HCT116 (cell line): ENCODE measurements around the gene GRIK4. TPM values are rescaled to one million over a fixed set of nuclear protein-coding genes. Genes with fewer than 3 reads are reported as not detected.

ENCODE experiments used
- ATAC-seq: fragments of 200-7000 bp; cut with Tn5 transposase; 2 replicates; pipeline ENCODE4 v1.9.1; 2020; ENCODE audit warnings: mild to moderate bottlenecking, moderate library complexity
- BruUV-seq: library from RNA; stranded (reverse); fragments of 400-500 nt; replicated peaks from 2 replicates; lab custom pipeline; 2021; lab: Mats Ljungman, UMichigan
- CTCF ChIA-PET: fragments of 300-600 bp; sonication (Branson Sonifier 250); formaldehyde crosslinking; loops from one replicate; lab custom pipeline; 2021; ENCODE audit warnings: antibody characterized with exemption; lab: Charles Lee
- POLR2A ChIA-PET: fragments of 300-600, 350-600 bp; sonication (Branson Sonifier 250); formaldehyde crosslinking; loops from one replicate; lab custom pipeline; 2021; ENCODE audit warnings: antibody characterized with exemption; lab: Charles Lee
- RAD21 ChIA-PET, 2 experiments: fragments of 300-600 bp; sonication (Branson Sonifier 250); formaldehyde crosslinking; loops; one replicate each; lab custom pipeline; 2023; ENCODE audit warnings: low total read pairs in 2 of 2; ENCODE audit not compliant: uncharacterized antibody in 2 of 2, unreplicated experiment in 2 of 2, low non-redundant PET in 1 of 2; lab: Charles Lee
- DNase-seq: peaks from one replicate; pipeline ENCODE4 v3.0.0-alpha.2; 2010; ENCODE audit warnings: low read depth, low spot score
- H2AFZ ChIP-seq: fragments of 200-600 bp; shearing (Covaris generic), sonication (generic); 2 replicates; pipeline ENCODE4 v1.6.1; 2017; ENCODE audit warnings: low read depth, mixed run types, mixed read lengths, antibody characterized with exemption, low read length; ENCODE audit not compliant: poor library complexity, severe bottlenecking
- H3K27ac ChIP-seq: 2 replicates; pipeline ENCODE4 v1.5.1; 2012; ENCODE audit warnings: low read depth, low read length
- H3K27me3 ChIP-seq: fragments of 200-600 bp; sonication (generic); 2 replicates; pipeline ENCODE4 v1.6.1; 2016; ENCODE audit warnings: mixed run types, low read length, mixed read lengths; ENCODE audit not compliant: insufficient read depth
- H3K36me3 ChIP-seq, 2 experiments: fragments of 200-500 bp in 1 of 2; fragments of 200-600 bp in 1 of 2; sonication (Bioruptor generic) in 1 of 2; sonication (generic) in 1 of 2; 2 replicates each; pipeline versions ENCODE4 v1.5.1 to v1.6.1; 2014 to 2016; ENCODE audit warnings: low read length in 2 of 2, inconsistent platforms in 1 of 2, mixed read lengths in 1 of 2, mixed run types in 1 of 2; ENCODE audit not compliant: insufficient read depth in 2 of 2, control insufficient read depth in 1 of 2
- H3K4me1 ChIP-seq, 2 experiments: fragments of 200-600 bp in 1 of 2; sonication (generic) in 1 of 2; 2 replicates each; pipeline versions ENCODE4 v1.5.1 to v1.6.1; 2012 to 2017; ENCODE audit warnings: low read length in 2 of 2, inconsistent platforms in 1 of 2, mild to moderate bottlenecking in 1 of 2, mixed read lengths in 1 of 2, mixed run types in 1 of 2, moderate library complexity in 1 of 2; ENCODE audit not compliant: insufficient read depth in 2 of 2, control insufficient read depth in 1 of 2
- H3K4me2 ChIP-seq: fragments of 200-600 bp; sonication (generic); 2 replicates; pipeline ENCODE4 v1.6.1; 2017; ENCODE audit warnings: mixed run types, low read length, mixed read lengths
- H3K4me3 ChIP-seq, 2 experiments: fragments of 200-600 bp in 1 of 2; sonication (generic) in 1 of 2; replicated peaks in 1 of 2; 2 replicates each; pipeline ENCODE4 v1.5.1; 2011 to 2016; ENCODE audit warnings: low read length in 2 of 2, control low read depth in 1 of 2, low read depth in 1 of 2, mild to moderate bottlenecking in 1 of 2, mixed read lengths in 1 of 2, mixed run types in 1 of 2
- H3K79me2 ChIP-seq: fragments of 200-600 bp; sonication (generic); 2 replicates; pipeline ENCODE4 v1.6.1; 2017; ENCODE audit warnings: mild to moderate bottlenecking, mixed run types, low read length, moderate library complexity, mixed read lengths; ENCODE audit not compliant: insufficient read depth
- H3K9ac ChIP-seq: fragments of 200-600 bp; sonication (generic); 2 replicates; pipeline ENCODE4 v1.6.1; 2016; ENCODE audit warnings: low read length, mixed read lengths
- H3K9me2 ChIP-seq: fragments of 200-600 bp; sonication (generic), shearing (Covaris generic); 2 replicates; pipeline ENCODE4 v1.6.1; 2017; ENCODE audit warnings: mixed run types, mild to moderate bottlenecking, moderate library complexity; ENCODE audit not compliant: insufficient read depth
- H3K9me3 ChIP-seq, 2 experiments: fragments of 200-500 bp in 1 of 2; fragments of 200-600 bp in 1 of 2; sonication (Bioruptor generic) in 1 of 2; sonication (generic) in 1 of 2; 2 replicates each; pipeline ENCODE4 v1.6.1; 2014 to 2017; ENCODE audit warnings: low read length in 2 of 2, mixed read lengths in 2 of 2, inconsistent platforms in 1 of 2, low read depth in 1 of 2, mild to moderate bottlenecking in 1 of 2, mixed run types in 1 of 2, moderate library complexity in 1 of 2; ENCODE audit not compliant: control insufficient read depth in 1 of 2, insufficient read depth in 1 of 2
- H4K20me1 ChIP-seq: fragments of 200-600 bp; sonication (generic), shearing (Covaris generic); 2 replicates; pipeline ENCODE4 v1.6.1; 2017; ENCODE audit warnings: mixed run types, mild to moderate bottlenecking, moderate library complexity; ENCODE audit not compliant: insufficient read depth
- CTCF ChIP-seq, 3 experiments: fragments of 200-600 bp in 1 of 3; sonication (generic) in 1 of 3; IDR thresholded peaks in 2 of 3; conservative IDR thresholded peaks in 1 of 3; 2 replicates each; pipeline ENCODE4 v1.5.1; 2012 to 2017; ENCODE audit warnings: low read depth in 2 of 3, low read length in 2 of 3, antibody characterized with exemption in 1 of 3, borderline replicate concordance in 1 of 3, control low read depth in 1 of 3, mild to moderate bottlenecking in 1 of 3, mixed read lengths in 1 of 3, mixed run types in 1 of 3, moderate library complexity in 1 of 3; ENCODE audit not compliant: insufficient read depth in 1 of 3
- EZH2 ChIP-seq: fragments of 200-600 bp; sonication (generic); IDR thresholded peaks from 2 replicates; pipeline ENCODE4 v1.6.1; 2017; ENCODE audit warnings: antibody characterized with exemption, mixed run types
- EZH2phosphoT487 ChIP-seq: fragments of 200-600 bp; IDR thresholded peaks from 2 replicates; pipeline ENCODE4 v1.6.1; 2018; ENCODE audit warnings: antibody characterized with exemption, borderline replicate concordance
- JUND ChIP-seq: IDR thresholded peaks from 2 replicates; pipeline ENCODE4 v1.6.1; 2012
- POLR2AphosphoS5 ChIP-seq: IDR thresholded peaks from 2 replicates; pipeline ENCODE4 v1.6.1; 2011; ENCODE audit warnings: mild to moderate bottlenecking, low read depth, low read length, moderate library complexity
- SIN3A ChIP-seq: IDR thresholded peaks from 2 replicates; pipeline ENCODE4 v1.6.1; 2012; ENCODE audit warnings: low read depth
- SRF ChIP-seq: IDR thresholded peaks from 2 replicates; pipeline ENCODE4 v1.6.1; 2012; ENCODE audit warnings: low read depth
- YY1 ChIP-seq: IDR thresholded peaks from 2 replicates; pipeline ENCODE4 v1.6.1; 2011; ENCODE audit warnings: low read length, low read depth, moderate library complexity, mild to moderate bottlenecking; ENCODE audit not compliant: insufficient replicate concordance; ENCODE audit errors: extremely low read depth
- ZFX ChIP-seq: fragments of 450-650 bp; IDR thresholded peaks from 2 replicates; pipeline ENCODE4 v1.6.1; 2017
- intact Hi-C: fragments of 100-400 bp; cut with micrococcal nuclease; formaldehyde crosslinking; loops from 2 replicates; pipeline ENCODE4 v1.10.0; 2022
- total RNA-seq: library from RNA; stranded (reverse); gene quantifications from one replicate; pipeline ENCODE4 v1.2.1, GENCODE V29; 2021; ENCODE audit not compliant: unreplicated experiment

GRIK4 gene
- total RNA-seq, 1 experiment from 2014 or later, result 0.52 TPM

GRCh38 chr11:120511820-120512738 lies 531 bp downstream of the GRIK4 start (continued):
- no peak for TF ChIP-seq EZH2

- Histone ChIP-seq H3K9ac (no peak overlapping the region), H4K20me1 (no peaks in the 10 kb centered on the region), H3K4me2 (no peak overlapping the region), H3K4me1 (peaks cover 7 to 10% of the 10 kb centered on the region in 2 experiments; a peak in 3 of 4 replicates), H3K27me3 (no peaks in the 10 kb centered on the region), H3K27ac (no peak overlapping the region; the same call in 1 of the 2 replicates), H3K9me3 (no peaks in the 10 kb centered on the region), H3K9me2 (no peaks in the 10 kb centered on the region), H3K36me3 (no peaks in the 10 kb centered on the region), H3K79me2 (no peaks in the 10 kb centered on the region), H3K4me3 (no peak overlapping the region), H2AFZ (no peak overlapping the region)
- intact Hi-C loops, result loop anchor here (5.0 kb wide), 3 partner anchors 414 to 679 kb away; no protein-coding TSS in a partner anchor
- ChIA-PET RAD21 (interaction anchor here in 1 of 2 experiments (0.7 kb wide), 1 partner anchor 138 kb away, joined by 3 read pairs; no protein-coding TSS in a partner anchor), CTCF (interaction anchor here (0.7 to 1.7 kb wide), 5 partner anchors 10 to 439 kb away, joined by 3 to 6 read pairs (median 3); no protein-coding TSS in a partner anchor), POLR2A (no interaction called here)
- no peak for TF ChIP-seq SIN3A
- TF ChIP-seq JUND, result no peak
- TF ChIP-seq ZFX, result no peak
- TF ChIP-seq SRF, result no peak
- no peak for TF ChIP-seq POLR2AphosphoS5
- TF ChIP-seq EZH2phosphoT487, result no peak
- peak; percentile 7 for TF ChIP-seq YY1
- peak in 2 of 3 experiments; percentile 20 to 24; a peak in 2 of 6 replicates for TF ChIP-seq CTCF (IDR thresholded peaks at IDR 0.05 in 2 of 3, conservative IDR thresholded peaks at IDR 0.05 in 1 of 3; ENCODE audit: borderline replicate concordance in 1 of 3, insufficient read depth in 1 of 3, low read depth in 2 of 3, low read length in 2 of 3)
- BruUV-seq, result no TSS peak
- ATAC-seq (no peak), DNase-seq (no peak)
Observed at GRCh38 chr11:120512739-120513435, 1.3 kb downstream of the GRIK4 start.
